Measurements from ENCODE around the gene CIDEC. TPM values are rescaled to one million over a fixed set of nuclear protein-coding genes. Genes with fewer than 3 reads are reported as not detected.
A peak's percentile ranks its signal among the peaks of the same experiment; 100 is the strongest.

CIDEC gene
- total and polyA plus RNA-seq, 9 of the 15 experiments (the other 6 are each of a cell fraction or from before 2014, with no cell fraction given): not detected

DNA sequence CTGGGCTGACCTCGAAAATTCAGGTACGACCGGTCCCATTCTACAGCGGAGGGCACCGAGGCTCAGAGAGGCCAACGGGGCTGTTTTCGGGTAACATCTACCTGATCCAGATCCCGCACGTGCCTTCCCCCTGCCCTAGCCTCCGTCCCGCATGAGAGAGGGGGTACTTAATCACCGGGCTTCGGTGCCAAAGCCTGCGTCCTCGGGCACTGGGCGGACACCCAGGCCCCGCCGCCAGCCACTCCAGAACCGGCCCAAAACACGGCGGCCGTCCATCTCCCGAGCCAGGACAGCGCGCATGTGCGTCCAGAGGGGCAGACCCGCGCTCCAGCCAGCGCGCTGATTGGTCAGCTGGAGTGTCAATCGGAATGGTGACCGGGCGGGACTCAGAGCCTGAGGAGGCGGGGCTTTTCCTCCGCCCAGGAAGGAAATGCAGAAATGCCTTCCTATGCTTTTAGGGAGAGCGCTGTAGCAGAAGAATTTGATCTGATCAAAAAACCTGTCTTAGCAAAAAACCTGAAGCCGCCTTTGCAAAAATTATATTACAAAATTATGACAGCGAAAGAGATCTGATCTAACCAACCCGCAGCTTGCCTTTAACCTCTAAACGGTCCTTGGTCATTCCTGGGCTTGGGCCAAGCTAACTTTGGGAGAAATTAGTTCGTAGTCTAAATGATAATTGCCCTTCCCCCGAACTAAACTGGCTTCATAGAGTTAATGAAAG is 36.2 kb downstream of the CIDEC start, which contains the start of gene RPUSD3 (continued):
- TF ChIP-seq, protein P1, sequence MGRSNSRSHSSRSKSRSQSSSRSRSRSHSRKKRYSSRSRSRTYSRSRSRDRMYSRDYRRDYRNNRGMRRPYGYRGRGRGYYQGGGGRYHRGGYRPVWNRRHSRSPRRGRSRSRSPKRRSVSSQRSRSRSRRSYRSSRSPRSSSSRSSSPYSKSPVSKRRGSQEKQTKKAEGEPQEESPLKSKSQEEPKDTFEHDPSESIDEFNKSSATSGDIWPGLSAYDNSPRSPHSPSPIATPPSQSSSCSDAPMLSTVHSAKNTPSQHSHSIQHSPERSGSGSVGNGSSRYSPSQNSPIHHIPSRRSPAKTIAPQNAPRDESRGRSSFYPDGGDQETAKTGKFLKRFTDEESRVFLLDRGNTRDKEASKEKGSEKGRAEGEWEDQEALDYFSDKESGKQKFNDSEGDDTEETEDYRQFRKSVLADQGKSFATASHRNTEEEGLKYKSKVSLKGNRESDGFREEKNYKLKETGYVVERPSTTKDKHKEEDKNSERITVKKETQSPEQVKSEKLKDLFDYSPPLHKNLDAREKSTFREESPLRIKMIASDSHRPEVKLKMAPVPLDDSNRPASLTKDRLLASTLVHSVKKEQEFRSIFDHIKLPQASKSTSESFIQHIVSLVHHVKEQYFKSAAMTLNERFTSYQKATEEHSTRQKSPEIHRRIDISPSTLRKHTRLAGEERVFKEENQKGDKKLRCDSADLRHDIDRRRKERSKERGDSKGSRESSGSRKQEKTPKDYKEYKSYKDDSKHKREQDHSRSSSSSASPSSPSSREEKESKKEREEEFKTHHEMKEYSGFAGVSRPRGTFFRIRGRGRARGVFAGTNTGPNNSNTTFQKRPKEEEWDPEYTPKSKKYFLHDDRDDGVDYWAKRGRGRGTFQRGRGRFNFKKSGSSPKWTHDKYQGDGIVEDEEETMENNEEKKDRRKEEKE (IDR thresholded peaks at IDR 0.05; ENCODE audit: borderline replicate concordance in 1 of 2, control insufficient read depth in 1 of 2, low read depth in 2 of 2, low read length in 1 of 2): no peak
- TF ChIP-seq, protein P2, sequence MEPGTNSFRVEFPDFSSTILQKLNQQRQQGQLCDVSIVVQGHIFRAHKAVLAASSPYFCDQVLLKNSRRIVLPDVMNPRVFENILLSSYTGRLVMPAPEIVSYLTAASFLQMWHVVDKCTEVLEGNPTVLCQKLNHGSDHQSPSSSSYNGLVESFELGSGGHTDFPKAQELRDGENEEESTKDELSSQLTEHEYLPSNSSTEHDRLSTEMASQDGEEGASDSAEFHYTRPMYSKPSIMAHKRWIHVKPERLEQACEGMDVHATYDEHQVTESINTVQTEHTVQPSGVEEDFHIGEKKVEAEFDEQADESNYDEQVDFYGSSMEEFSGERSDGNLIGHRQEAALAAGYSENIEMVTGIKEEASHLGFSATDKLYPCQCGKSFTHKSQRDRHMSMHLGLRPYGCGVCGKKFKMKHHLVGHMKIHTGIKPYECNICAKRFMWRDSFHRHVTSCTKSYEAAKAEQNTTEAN (CRISPR knock-in tag; IDR thresholded peaks at IDR 0.05): no peak
- no peak for TF ChIP-seq PCBP1 (IDR thresholded peaks at IDR 0.05; ENCODE audit: low read depth, low read length, poor library complexity, severe bottlenecking)
- TF ChIP-seq ADNP (tag; IDR thresholded peaks at IDR 0.05): no peak
- no peak for TF ChIP-seq BDP1 (IDR thresholded peaks at IDR 0.05; ENCODE audit: insufficient read depth, insufficient read length)
- TF ChIP-seq CHD4 (IDR thresholded peaks at IDR 0.05; ENCODE audit: insufficient read depth, insufficient replicate concordance, low read depth, low read length, poor library complexity, severe bottlenecking): no peak
- no peak for TF ChIP-seq PTRF (tag; IDR thresholded peaks at IDR 0.05)
- TF ChIP-seq, protein P3, sequence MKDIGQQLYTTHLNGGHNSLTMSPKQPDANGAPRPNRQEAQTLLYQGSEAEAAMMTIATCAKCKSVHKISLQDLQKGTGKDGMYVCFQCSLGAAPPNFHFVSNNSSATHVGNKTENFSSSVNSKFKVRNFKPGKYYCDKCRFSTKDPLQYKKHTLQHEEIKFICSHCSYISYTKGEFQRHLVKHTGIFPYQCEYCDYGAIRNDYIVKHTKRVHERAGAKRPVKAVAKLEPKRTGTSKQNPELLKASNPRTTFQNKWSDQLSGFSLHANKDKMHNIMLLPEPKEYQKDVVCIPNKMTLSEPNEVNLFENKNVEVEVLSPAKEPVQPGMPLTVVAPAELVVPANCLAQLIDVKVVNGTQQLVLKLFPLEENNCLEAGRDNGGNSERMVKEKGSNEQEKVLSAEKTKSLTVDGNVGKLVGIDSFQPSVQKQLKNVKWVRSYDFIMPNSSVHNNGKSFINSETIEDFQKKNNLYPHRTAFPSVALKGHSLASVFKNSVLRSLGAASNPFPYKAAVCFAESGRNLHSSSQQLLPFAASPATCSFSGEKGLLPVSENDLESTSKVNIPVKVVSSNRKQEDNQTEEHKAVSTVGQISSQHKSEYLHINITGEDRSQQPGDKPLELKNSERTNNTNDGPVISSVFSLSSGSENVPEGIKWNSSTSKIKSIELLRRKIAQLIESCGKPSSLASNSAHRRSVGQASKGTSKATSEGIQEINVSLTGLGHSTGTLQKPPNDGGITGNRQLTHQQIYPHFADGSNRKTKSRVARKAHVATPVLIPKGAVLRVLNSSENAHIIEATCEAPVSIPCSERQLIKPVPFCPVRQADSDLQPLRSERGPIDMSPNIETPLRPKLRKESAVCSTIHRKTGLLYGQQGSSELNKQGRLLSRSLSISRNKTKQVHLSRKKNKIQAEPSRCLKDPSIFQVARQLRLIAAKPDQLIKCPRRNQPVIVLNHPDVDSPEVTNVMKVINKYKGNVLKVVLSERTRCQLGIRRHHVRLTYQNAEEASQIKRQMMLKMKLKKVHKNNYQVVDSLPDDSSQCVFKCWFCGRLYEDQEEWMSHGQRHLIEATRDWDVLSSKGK (CRISPR knock-in tag; IDR thresholded peaks at IDR 0.05): no peak
- peak; percentile 12; the same call in 1 of the 2 replicates for TF ChIP-seq SMAD4 (CRISPR knock-in tag; conservative IDR thresholded peaks at IDR 0.05)
- no peak for TF ChIP-seq ASH1L (IDR thresholded peaks at IDR 0.05; ENCODE audit: borderline replicate concordance, low read depth, partially characterized antibody)
- peak; percentile 73; the same call in 1 of the 2 replicates for TF ChIP-seq LCOR (CRISPR knock-in tag; IDR thresholded peaks at IDR 0.05)
- TF ChIP-seq HNRNPK (IDR thresholded peaks at IDR 0.05; ENCODE audit: low read depth, low read length, poor library complexity, severe bottlenecking): no peak
- TF ChIP-seq RBBP5 (IDR thresholded peaks at IDR 0.05; ENCODE audit: borderline replicate concordance, insufficient read depth, low read length, poor library complexity, severe bottlenecking): peak; percentile 68
- TF ChIP-seq, protein P4, sequence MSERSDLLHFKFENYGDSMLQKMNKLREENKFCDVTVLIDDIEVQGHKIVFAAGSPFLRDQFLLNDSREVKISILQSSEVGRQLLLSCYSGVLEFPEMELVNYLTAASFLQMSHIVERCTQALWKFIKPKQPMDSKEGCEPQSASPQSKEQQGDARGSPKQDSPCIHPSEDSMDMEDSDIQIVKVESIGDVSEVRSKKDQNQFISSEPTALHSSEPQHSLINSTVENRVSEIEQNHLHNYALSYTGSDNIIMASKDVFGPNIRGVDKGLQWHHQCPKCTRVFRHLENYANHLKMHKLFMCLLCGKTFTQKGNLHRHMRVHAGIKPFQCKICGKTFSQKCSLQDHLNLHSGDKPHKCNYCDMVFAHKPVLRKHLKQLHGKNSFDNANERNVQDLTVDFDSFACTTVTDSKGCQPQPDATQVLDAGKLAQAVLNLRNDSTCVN (CRISPR knock-in tag; IDR thresholded peaks at IDR 0.05): no peak
- TF ChIP-seq TAF15 (IDR thresholded peaks at IDR 0.05; ENCODE audit: low read depth, low read length): no peak
- no peak for TF ChIP-seq CBX1 (IDR thresholded peaks at IDR 0.05; ENCODE audit: low read depth)
- no peak for TF ChIP-seq RFX1 (IDR thresholded peaks at IDR 0.05)
